OCI-LY7 (cell line): ENCODE results near the gene TRPM3. TPM values are rescaled to one million over a fixed set of nuclear protein-coding genes. Genes with fewer than 3 reads are reported as not detected.

Experiments
- BruUV-seq: library from RNA; stranded (reverse); fragments of 400-500 nt; replicated peaks from 2 replicates; lab custom pipeline; 2021; lab: Mats Ljungman, UMichigan
- CTCF ChIA-PET: fragments of 300-600 bp; sonication (Branson Sonifier 250); formaldehyde crosslinking; loops from one replicate; lab custom pipeline; 2022; ENCODE audit warnings: antibody characterized with exemption; ENCODE audit not compliant: unreplicated experiment; lab: Charles Lee
- POLR2A ChIA-PET: fragments of 300-600 bp; sonication (Branson Sonifier 250); formaldehyde crosslinking; loops from one replicate; lab custom pipeline; 2022; ENCODE audit warnings: antibody characterized with exemption; lab: Charles Lee
- DNase-seq: peaks from one replicate; pipeline ENCODE4 v3.0.0-alpha.2; 2015; ENCODE audit warnings: low spot score
- H2AFZ ChIP-seq: fragments of 200-600 bp; sonication (generic), shearing (Covaris generic); 2 replicates; pipeline ENCODE4 v1.6.1; 2014; ENCODE audit warnings: mild to moderate bottlenecking, antibody characterized with exemption, low read length, moderate library complexity
- H3K27ac ChIP-seq: fragments of 200-600 bp; sonication (generic); 2 replicates; pipeline ENCODE4 v1.5.1; 2014; ENCODE audit warnings: mixed run types, low read depth, mild to moderate bottlenecking, moderate library complexity, low read length, inconsistent platforms; ENCODE audit not compliant: poor library complexity, severe bottlenecking
- H3K36me3 ChIP-seq: fragments of 200-600 bp; sonication (generic); 2 replicates; pipeline ENCODE4 v1.6.1; 2014; ENCODE audit warnings: mild to moderate bottlenecking, antibody characterized with exemption, low read length, moderate library complexity, mixed read lengths; ENCODE audit not compliant: insufficient read depth
- H3K4me1 ChIP-seq: fragments of 200-600 bp; sonication (generic); 2 replicates; pipeline ENCODE4 v1.5.1; 2014; ENCODE audit warnings: mild to moderate bottlenecking, low read length; ENCODE audit not compliant: insufficient read depth, poor library complexity, severe bottlenecking
- H3K4me2 ChIP-seq: fragments of 200-600 bp; sonication (generic); 2 replicates; pipeline ENCODE4 v1.6.1; 2014; ENCODE audit warnings: mild to moderate bottlenecking, low read length
- H3K4me3 ChIP-seq: fragments of 200-600 bp; sonication (generic); 2 replicates; pipeline ENCODE4 v1.5.1; 2014; ENCODE audit warnings: mild to moderate bottlenecking, low read depth, low read length; ENCODE audit not compliant: poor library complexity, severe bottlenecking
- H3K79me2 ChIP-seq: fragments of 200-600 bp; sonication (generic); 2 replicates; pipeline ENCODE4 v1.6.1; 2016; ENCODE audit warnings: low read depth, mild to moderate bottlenecking, low read length, moderate library complexity, mixed read lengths; ENCODE audit not compliant: insufficient read depth
- H3K9me2 ChIP-seq: fragments of 200-600 bp; sonication (generic); 2 replicates; pipeline ENCODE4 v1.6.1; 2016; ENCODE audit warnings: mild to moderate bottlenecking, low read length, mixed read lengths; ENCODE audit not compliant: insufficient read depth
- H3K9me3 ChIP-seq: fragments of 200-600 bp; sonication (generic); 2 replicates; pipeline ENCODE4 v1.6.1; 2014; ENCODE audit warnings: mild to moderate bottlenecking, mixed run types, low read length, mixed read lengths
- H4K20me1 ChIP-seq: fragments of 200-600 bp; sonication (generic); 2 replicates; pipeline ENCODE4 v1.6.1; 2014; ENCODE audit warnings: mild to moderate bottlenecking, antibody characterized with exemption, low read length, moderate library complexity, mixed read lengths; ENCODE audit not compliant: insufficient read depth
- CTCF ChIP-seq: fragments of 200-600 bp; sonication (generic); conservative IDR thresholded peaks from 2 replicates; pipeline ENCODE4 v1.5.1; 2014; ENCODE audit warnings: mild to moderate bottlenecking, antibody characterized with exemption, low read length, moderate library complexity, mixed read lengths
- EZH2phosphoT487 ChIP-seq: fragments of 200-600 bp; sonication (generic); IDR thresholded peaks from 2 replicates; pipeline ENCODE4 v1.6.1; 2018; ENCODE audit warnings: low read depth, borderline replicate concordance, mild to moderate bottlenecking, mixed run types, antibody characterized with exemption, low read length, moderate library complexity, mixed read lengths
- intact Hi-C: fragments of 100-400 bp; cut with micrococcal nuclease; formaldehyde crosslinking; loops from one replicate; pipeline ENCODE4 v1.10.0; 2022; ENCODE audit not compliant: unreplicated experiment
- total RNA-seq, 2 experiments: library from RNA; depleted of rRNA in 1 of 2; stranded (reverse); fragments of >200 nt in 1 of 2; shearing (Covaris generic) in 1 of 2; gene quantifications; 2 replicates each; pipeline ENCODE4 v1.2.3, GENCODE V29; 2014 to 2022

The TRPM3 gene
- total RNA-seq, 2 experiments from 2014 or later: not detected

- Histone ChIP-seq H3K27ac (no peak overlapping the region), H3K4me3 (no peak overlapping the region), H2AFZ (no peak overlapping the region), H4K20me1 (no peaks in the 10 kb centered on the region), H3K4me1 (peaks cover 3% of the 10 kb centered on the region), H3K36me3 (no peaks in the 10 kb centered on the region), H3K9me2 (no peaks in the 10 kb centered on the region), H3K9me3 (no peaks in the 10 kb centered on the region), H3K4me2 (no peak overlapping the region), H3K79me2 (no peaks in the 10 kb centered on the region)
- DNase-seq: no peak
- TF ChIP-seq EZH2phosphoT487 (no peak), CTCF (no peak)
- ChIA-PET CTCF (no interaction called here), POLR2A (interaction anchor here (0.6 to 0.7 kb wide), 2 partner anchors 52 to 279 kb away, joined by 3 read pairs; no protein-coding TSS in a partner anchor)
- intact Hi-C loops: no loop called here
- BruUV-seq: no TSS peak
Measured at GRCh38 chr9:70829591-70830265, 291.7 kb downstream of the TRPM3 start.

- peaks cover 3% of the 10 kb centered on the region for H3K4me1 ChIP-seq
- no peaks in the 10 kb centered on the region for H4K20me1 ChIP-seq
- no peaks in the 10 kb centered on the region for H3K36me3 ChIP-seq
- no peaks in the 10 kb centered on the region for H3K9me3 ChIP-seq
- CTCF ChIA-PET: no interaction called here
- H3K4me3 ChIP-seq: no peak overlapping the region
- no peak overlapping the region for H3K4me2 ChIP-seq
- intact Hi-C loops: no loop called here
- POLR2A ChIA-PET: interaction anchor here (1.0 kb wide), 1 partner anchor 11 kb away, joined by 4 read pairs; no protein-coding TSS in a partner anchor
- no peak for TF ChIP-seq CTCF
- no peak for TF ChIP-seq EZH2phosphoT487
- BruUV-seq: no TSS peak
- no peaks in the 10 kb centered on the region for H3K9me2 ChIP-seq
- H3K79me2 ChIP-seq: no peaks in the 10 kb centered on the region
- no peak overlapping the region for H3K27ac ChIP-seq
- no peak overlapping the region for H2AFZ ChIP-seq
- DNase-seq: no peak
Measured at GRCh38 chr9:70826562-70826961, 294.9 kb downstream of the TRPM3 start.

GRCh38 chr9:70823284-70823683, 298.1 kb downstream of the TRPM3 start:
- no peak for DNase-seq
- H3K4me3 ChIP-seq: no peak overlapping the region
- no peak overlapping the region for H3K4me2 ChIP-seq
- no peaks in the 10 kb centered on the region for H3K79me2 ChIP-seq
- BruUV-seq: no TSS peak
- intact Hi-C loops: no loop called here
- no peaks in the 10 kb centered on the region for H3K9me2 ChIP-seq
- CTCF ChIA-PET: no interaction called here
- no peaks in the 10 kb centered on the region for H3K36me3 ChIP-seq
- TF ChIP-seq CTCF (no peak), EZH2phosphoT487 (no peak)
- no peaks in the 10 kb centered on the region for H3K9me3 ChIP-seq
- no peaks in the 10 kb centered on the region for H3K4me1 ChIP-seq
- POLR2A ChIA-PET: no interaction called here
- no peak overlapping the region for H2AFZ ChIP-seq
- H3K27ac ChIP-seq: no peak overlapping the region
- H4K20me1 ChIP-seq: no peaks in the 10 kb centered on the region
